ENCODE measurements around the gene OSGEP.

OSGEP gene

GRCh38 chr14:20469242-20469889 is 14.8 kb upstream of the OSGEP start, which contains the start of gene PNP (continued):
- TF ChIP-seq TSHZ1 (tag by site-specific recombination; IDR thresholded peaks at IDR 0.05; ENCODE audit: borderline replicate concordance), result no peak
- peak; percentile 79; the same call in 1 of the 2 replicates for TF ChIP-seq GLI4 (tag by site-specific recombination; IDR thresholded peaks at IDR 0.05)
- no peak for TF ChIP-seq ZNF449 (tag by site-specific recombination; IDR thresholded peaks at IDR 0.05)
- TF ChIP-seq ZNF623 (tag by site-specific recombination; IDR thresholded peaks at IDR 0.05), result peak; percentile 6; the same call in 1 of the 2 replicates
- TF ChIP-seq RBAK (tag by site-specific recombination; IDR thresholded peaks at IDR 0.05), result no peak
- no peak for TF ChIP-seq ZNF791 (tag by site-specific recombination; IDR thresholded peaks at IDR 0.05)
- peak; percentile 89 for TF ChIP-seq ZNF324 (tag by site-specific recombination; IDR thresholded peaks at IDR 0.05)
- TF ChIP-seq ZNF280D (tag by site-specific recombination; IDR thresholded peaks at IDR 0.05), result no peak
- no peak for TF ChIP-seq BCL6B (tag by site-specific recombination; IDR thresholded peaks at IDR 0.05)
- TF ChIP-seq ZNF658 (tag by site-specific recombination; IDR thresholded peaks at IDR 0.05), result no peak
- no peak for TF ChIP-seq ZNF785 (tag by site-specific recombination; IDR thresholded peaks at IDR 0.05)
- peak; percentile 63; the same call in 1 of the 2 replicates for TF ChIP-seq KLF10 (tag by site-specific recombination; IDR thresholded peaks at IDR 0.05)
- no peak for TF ChIP-seq ZNF354C (tag by site-specific recombination; IDR thresholded peaks at IDR 0.05; ENCODE audit: borderline replicate concordance, low read depth)
- TF ChIP-seq HIC1 (tag by site-specific recombination; IDR thresholded peaks at IDR 0.05), result no peak
- peak; percentile 37; the same call in 1 of the 2 replicates for TF ChIP-seq ZNF660 (tag by site-specific recombination; IDR thresholded peaks at IDR 0.05)
- TF ChIP-seq ZNF488 (tag by site-specific recombination; IDR thresholded peaks at IDR 0.05), result no peak
- TF ChIP-seq SP7 (tag by site-specific recombination; IDR thresholded peaks at IDR 0.05), result peak; percentile 86
- no peak for TF ChIP-seq ZNF202 (tag by site-specific recombination; IDR thresholded peaks at IDR 0.05; ENCODE audit: borderline replicate concordance)
- TF ChIP-seq ZNF596 (tag by site-specific recombination; IDR thresholded peaks at IDR 0.05), result no peak
- no peak for TF ChIP-seq ZNF513 (tag by site-specific recombination; IDR thresholded peaks at IDR 0.05)
- TF ChIP-seq ZNF561 (tag by site-specific recombination; IDR thresholded peaks at IDR 0.05; ENCODE audit: borderline replicate concordance), result no peak
- TF ChIP-seq ZNF211 (tag by site-specific recombination; IDR thresholded peaks at IDR 0.05; ENCODE audit: low read depth), result no peak
- TF ChIP-seq ZIC2 (tag by site-specific recombination; IDR thresholded peaks at IDR 0.05), result peak; percentile 60
